ES-I3 (cell line): ENCODE data around the gene UNK.
"Not testable (repeated sequence)": the region's sequence is repeated elsewhere in the genome, so short reads cannot be mapped to it uniquely, and the experiment has no call there.

ENCODE experiments used
- H3K36me3 ChIP-seq: 2 replicates; pipeline ENCODE4 v1.6.1; 2013; ENCODE audit warnings: mild to moderate bottlenecking, low read length, control low read depth, moderate library complexity; ENCODE audit not compliant: insufficient read depth
- H3K4me1 ChIP-seq: 2 replicates; pipeline ENCODE4 v1.6.1; 2013; ENCODE audit warnings: mild to moderate bottlenecking, control low read depth, low read length; ENCODE audit not compliant: insufficient read depth
- H3K9ac ChIP-seq: 2 replicates; pipeline ENCODE4 v1.6.1; 2013; ENCODE audit warnings: low read depth, mild to moderate bottlenecking, low read length, moderate library complexity
- H3K9me3 ChIP-seq: 2 replicates; pipeline ENCODE4 v1.6.1; 2013; ENCODE audit warnings: mild to moderate bottlenecking, low read length, moderate library complexity; ENCODE audit not compliant: control insufficient read depth, insufficient read depth

UNK gene

DNA sequence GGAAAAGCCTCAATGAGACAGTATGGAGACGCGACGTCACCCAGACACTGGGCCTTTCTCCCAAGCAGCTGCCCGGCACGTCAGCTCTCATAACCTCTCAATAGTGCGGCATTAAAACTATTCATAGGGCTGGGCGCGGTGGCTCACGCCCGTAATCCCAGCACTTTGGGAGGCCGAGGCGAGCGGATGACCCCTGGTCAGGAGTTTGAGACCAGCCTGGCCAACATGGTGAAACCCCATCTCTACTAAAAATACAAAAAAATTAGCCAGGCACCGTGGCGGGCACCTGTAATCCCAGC, 67.0 kb downstream of the UNK start:
- Histone ChIP-seq H3K4me1 (peaks cover 11% of the 10 kb centered on the region), H3K36me3 (peaks cover 19% of the 10 kb centered on the region)
- not testable (repeated sequence) for H3K9ac ChIP-seq, H3K9me3 ChIP-seq

DNA sequence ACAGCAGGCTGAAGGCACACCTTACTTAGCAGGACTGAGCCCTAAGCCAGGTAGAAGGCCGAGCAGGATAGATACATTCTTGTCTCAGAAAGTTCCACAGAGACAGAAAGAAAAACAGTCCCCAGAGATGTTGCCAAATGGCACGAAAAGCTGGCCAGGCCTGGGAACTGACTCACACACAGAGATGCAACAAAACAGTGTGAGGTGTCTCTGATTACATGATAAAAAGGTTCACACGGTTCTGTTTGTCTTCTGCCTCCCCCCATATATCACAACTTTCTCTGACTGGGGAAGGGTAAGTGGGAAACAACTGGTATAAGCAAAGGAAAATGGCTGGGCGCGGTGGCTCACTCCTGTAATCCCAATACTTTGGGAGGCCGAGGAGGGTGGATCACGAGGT, 68.8 kb downstream of the UNK start:
- H3K9ac ChIP-seq: no peak overlapping the region
- peaks cover 11% of the 10 kb centered on the region for H3K4me1 ChIP-seq
- peaks cover 5% of the 10 kb centered on the region; the same call in 1 of the 2 replicates for H3K36me3 ChIP-seq
- H3K9me3 ChIP-seq: no peaks in the 10 kb centered on the region

DNA sequence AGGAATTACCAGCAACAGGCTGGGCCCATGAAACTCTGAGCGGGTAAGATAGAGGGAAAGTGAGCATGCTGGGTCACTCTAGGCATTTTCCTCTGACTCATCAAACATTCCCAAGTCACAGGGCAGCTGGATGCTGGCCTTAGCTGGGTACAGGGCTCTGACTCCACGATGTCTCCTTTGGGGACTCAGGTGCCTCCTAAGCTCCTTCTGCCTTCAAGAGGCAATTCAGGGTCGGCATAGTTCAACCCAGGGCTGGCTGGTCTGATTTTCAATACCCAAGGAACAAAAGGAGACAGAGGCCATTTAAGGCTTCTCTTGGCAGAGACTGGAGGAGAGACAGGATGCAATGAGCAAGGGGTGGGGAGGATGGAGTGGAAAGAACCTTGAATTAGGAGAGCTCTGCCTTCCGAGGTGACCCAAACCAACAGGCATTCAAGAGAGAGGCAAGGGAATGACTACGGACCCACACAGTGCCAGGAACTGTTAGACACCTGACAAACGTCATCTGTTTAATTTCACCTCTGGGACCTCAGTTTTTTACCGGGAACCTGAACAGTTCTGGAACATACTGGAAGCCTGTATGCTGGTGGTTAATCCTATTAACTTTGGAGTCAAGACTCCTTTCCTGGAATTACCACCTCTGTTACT, 69.6 kb downstream of the UNK start:
- H3K9me3 ChIP-seq: no peaks in the 10 kb centered on the region
- H3K9ac ChIP-seq: peak overlapping the region; percentile 51
- peaks cover 11% of the 10 kb centered on the region for H3K4me1 ChIP-seq
- peaks cover 5% of the 10 kb centered on the region; the same call in 1 of the 2 replicates for H3K36me3 ChIP-seq

DNA sequence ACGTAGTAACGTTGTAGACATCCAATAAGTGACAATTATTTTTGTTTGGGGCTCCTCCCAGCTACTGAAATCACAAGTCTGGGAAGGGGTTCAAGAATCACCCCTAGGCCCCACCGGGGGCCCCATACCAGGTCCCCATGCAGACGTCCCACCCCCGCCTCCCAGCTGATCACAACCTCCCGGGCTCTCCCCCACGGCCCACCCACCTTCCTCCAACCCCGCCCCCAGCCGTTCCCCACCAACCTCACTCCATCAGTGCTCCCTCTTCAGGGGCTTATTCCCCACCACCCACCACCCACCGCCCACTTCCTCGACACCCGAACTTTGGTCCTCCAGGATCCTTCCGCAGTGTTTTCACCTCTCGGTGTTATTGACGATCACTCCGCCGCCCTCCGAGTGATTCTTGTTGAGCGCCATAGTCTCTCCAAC, 70.3 kb downstream of the UNK start:
- no peaks in the 10 kb centered on the region for H3K9me3 ChIP-seq
- H3K9ac ChIP-seq: peak overlapping the region; percentile 51
- peaks cover 11% of the 10 kb centered on the region for H3K4me1 ChIP-seq
- peaks cover 5% of the 10 kb centered on the region; the same call in 1 of the 2 replicates for H3K36me3 ChIP-seq

DNA sequence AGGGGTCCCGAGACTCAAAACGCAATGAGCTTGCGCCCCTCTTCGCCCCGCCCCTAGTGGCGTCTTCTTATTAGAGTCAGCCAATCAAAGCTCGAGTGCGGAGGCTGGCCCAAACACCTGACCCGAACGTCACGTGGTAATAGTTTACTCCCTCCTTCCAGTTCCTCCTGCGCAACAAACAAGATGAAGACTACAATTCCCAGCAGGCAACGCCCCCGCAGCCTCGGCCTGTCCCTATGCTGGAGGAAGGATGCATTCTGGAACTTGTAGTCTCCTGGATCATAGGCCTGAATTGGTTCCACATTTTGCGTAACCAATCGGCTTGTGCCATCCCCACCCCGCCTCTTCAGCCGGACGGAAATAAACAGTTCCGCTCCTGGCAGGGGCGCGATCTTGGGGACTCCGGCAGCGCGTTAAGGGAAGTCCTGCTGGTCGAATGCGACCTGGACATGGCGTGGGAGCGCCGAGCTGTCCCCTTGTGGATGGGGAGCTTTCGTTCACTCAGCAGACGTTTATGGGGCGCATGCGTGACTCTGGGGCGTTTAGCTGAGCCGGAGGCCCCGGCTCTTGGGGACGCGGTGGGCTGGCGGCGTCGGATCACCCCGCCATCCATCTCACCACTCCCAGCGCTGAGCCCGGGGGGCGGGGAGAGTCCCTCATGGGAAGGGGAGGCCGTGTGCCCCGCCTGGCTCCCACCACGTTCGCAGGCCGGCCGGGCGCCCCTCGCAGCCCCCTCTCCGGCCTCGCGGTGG, 70.9 kb downstream of the UNK start, which contains the start of gene WBP2:
Gene WBP2 (minus strand): TSS at position 26 of the 752 bp plus-strand sequence. CDS start 38 bp downstream, outside the sequence.
- H3K9ac ChIP-seq: peak within 1 kb of the TSS; percentile 91
- H3K4me1 ChIP-seq: peaks cover 11% of the 10 kb centered on the region
- no peaks in the 10 kb centered on the region for H3K9me3 ChIP-seq
- peaks cover 5% of the 10 kb centered on the region; the same call in 1 of the 2 replicates for H3K36me3 ChIP-seq

DNA sequence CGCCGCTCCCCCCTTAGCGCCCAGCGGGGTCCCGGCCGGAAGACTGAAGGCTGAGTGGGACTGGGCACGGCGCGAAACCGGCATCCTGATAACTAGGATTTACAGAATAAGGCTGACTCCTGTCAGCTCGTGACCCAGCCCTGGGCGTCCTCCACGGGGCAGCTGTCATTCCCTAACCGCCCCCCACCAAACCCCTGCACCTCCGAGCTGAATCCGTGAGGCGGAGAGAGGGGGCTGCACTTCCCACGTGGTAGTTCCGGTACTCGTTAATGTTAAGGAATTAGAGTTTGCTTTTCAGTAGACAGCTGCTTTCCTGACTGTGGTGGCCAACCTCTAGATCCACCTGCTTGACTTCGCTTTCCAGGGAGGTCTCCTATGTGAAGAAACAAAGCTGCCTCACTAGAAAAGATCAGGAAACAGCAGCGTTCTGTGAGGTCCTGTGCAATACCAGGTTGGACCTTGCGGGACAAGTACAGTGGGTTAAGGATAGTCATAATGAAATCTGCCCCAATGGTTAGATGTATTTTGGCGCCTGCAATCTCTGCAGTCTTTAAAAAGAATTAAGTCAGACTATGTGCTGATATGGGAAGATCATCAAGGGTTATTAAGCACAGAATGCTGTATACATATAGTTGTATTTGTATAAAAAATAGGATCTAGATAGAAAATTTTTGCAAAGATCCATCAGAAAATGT, 71.6 kb downstream of the UNK start:
- peaks cover 11% of the 10 kb centered on the region for H3K4me1 ChIP-seq
- peak overlapping the region; percentile 91 for H3K9ac ChIP-seq
- H3K36me3 ChIP-seq: peaks cover 4% of the 10 kb centered on the region; the same call in 1 of the 2 replicates
- H3K9me3 ChIP-seq: no peaks in the 10 kb centered on the region

DNA sequence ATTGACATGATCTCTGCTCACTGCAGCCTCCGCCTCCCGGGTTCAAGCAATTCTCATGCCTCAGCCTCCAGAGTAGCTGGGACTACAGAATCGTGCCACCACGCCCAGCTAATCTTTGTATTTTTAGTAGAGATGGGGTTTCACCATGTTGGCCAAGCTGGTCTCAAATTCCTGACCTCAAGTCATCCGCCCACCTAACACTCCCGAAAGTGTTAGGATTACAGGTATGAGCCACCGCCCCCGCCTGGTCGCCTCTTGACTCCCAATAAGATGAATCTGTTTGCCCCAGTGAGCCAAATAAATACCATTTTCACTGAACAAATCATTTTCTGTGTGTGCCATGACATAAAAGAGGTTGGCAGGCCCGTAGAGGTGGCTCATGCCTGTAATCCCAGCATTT, 74.8 kb downstream of the UNK start:
- not testable (repeated sequence) for H3K4me1 ChIP-seq, H3K36me3 ChIP-seq, H3K9ac ChIP-seq, H3K9me3 ChIP-seq

DNA sequence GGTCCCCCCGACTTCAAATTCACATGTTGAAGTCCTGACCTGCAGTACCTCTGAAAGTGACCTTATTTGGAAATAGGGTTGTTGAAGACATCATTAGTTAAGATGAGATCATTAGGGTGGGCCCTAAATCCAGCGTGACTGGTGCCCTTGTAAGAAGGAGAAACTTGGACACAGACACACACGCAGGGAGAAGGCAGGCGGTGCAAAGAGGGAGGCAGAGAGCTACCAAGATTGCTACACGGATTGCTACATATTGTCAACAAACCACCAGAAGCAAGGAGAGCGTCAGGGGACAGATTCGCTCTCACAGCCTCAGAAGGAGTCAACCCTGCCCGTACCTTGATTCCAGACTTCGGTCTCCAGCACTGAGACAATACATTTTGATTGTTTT, 77.3 kb downstream of the UNK start:
- no peak overlapping the region for H3K9ac ChIP-seq
- no peaks in the 10 kb centered on the region for H3K9me3 ChIP-seq
- H3K4me1 ChIP-seq: 0 out of 2 replicates have a peak, but pooled peaks cover 8% of the 10 kb centered on the region
- no peaks in the 10 kb centered on the region for H3K36me3 ChIP-seq

DNA sequence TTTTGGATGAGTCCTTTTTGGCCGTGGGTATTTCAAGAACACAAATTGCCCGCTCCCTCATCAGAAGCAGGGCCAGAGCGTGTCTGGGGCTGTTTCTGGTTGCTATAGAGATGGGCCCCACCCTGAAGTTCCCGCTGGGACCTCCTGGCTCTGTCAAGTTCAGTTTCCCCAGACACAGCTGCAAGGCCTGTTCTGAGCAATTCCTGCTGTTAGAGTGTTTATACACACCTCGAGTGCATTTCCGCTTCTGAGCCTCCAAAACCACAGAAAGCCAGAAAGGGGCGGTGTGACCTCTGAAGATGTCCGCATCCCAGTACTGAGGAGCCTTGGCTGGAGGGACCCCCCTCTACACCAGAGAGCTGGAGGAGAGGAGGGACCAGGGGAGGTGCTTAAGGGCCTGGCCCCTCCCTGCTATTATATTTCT, 79.9 kb downstream of the UNK start:
- Histone ChIP-seq H3K36me3 (no peaks in the 10 kb centered on the region), H3K9ac (no peak overlapping the region), H3K4me1 (peaks cover 12% of the 10 kb centered on the region; the same call in 1 of the 2 replicates), H3K9me3 (no peaks in the 10 kb centered on the region)

DNA sequence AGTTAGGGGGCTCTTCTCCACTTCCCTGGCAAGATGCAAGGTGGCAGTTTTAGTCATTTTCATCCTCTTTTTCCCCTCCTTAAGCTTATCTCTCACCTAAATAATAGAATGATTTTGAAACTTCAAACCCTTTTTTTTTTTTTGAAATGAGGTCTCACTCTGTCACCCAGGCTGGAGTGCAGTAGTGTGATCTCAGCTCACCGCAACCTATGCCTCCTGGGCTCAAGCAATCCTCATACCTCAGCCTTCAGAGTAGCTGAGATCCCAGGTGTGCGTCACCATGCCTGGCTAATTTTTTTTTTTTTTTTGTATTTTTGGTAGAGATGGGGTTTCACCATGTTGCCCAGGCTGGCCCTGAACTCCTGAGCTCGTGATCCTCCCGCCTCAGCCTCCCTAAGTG, 80.3 kb downstream of the UNK start:
- H3K9me3 ChIP-seq, H3K36me3 ChIP-seq, H3K9ac ChIP-seq: not testable (repeated sequence)
- H3K4me1 ChIP-seq: peaks cover 16% of the 10 kb centered on the region; the same call in 1 of the 2 replicates

DNA sequence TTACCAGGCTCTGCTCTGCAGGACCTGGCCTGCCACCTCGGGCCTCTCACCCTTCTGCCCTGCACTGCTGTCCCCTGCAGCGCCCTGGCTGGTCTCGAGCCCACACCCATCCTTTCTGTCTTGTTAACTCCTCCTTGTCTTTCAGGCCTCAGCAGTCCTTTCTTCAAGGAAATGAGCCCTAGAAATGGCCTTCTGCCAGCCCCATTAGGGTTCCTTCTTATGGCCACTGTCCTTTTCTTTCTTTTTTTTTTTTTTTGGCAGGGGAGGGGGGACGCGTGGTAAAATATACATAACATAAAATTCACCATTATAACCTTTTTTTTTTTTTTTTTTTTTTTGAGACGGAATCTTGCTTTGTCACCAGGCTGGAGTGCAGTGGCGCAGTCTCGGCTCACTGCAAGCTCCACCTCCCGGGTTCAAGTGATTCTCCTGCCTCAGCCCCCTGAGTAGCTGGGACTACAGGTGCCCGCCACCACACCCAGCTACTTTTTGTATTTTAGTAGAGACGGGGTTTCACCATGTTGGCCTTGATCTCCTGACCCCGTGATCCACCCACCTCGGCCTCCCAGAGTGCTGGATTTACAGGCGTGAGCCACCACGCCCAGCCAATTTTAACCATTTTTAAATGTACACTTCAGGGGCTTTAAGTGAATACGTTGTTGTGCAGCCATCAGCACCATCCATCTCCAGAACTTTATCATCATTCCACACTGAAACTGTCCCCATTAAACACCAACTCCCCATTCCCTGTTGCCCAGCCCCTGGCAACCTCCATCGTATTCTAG, 81.0 kb downstream of the UNK start:
- not testable (repeated sequence) for H3K36me3 ChIP-seq, H3K9ac ChIP-seq, H3K9me3 ChIP-seq
- peaks cover 16% of the 10 kb centered on the region; the same call in 1 of the 2 replicates for H3K4me1 ChIP-seq

DNA sequence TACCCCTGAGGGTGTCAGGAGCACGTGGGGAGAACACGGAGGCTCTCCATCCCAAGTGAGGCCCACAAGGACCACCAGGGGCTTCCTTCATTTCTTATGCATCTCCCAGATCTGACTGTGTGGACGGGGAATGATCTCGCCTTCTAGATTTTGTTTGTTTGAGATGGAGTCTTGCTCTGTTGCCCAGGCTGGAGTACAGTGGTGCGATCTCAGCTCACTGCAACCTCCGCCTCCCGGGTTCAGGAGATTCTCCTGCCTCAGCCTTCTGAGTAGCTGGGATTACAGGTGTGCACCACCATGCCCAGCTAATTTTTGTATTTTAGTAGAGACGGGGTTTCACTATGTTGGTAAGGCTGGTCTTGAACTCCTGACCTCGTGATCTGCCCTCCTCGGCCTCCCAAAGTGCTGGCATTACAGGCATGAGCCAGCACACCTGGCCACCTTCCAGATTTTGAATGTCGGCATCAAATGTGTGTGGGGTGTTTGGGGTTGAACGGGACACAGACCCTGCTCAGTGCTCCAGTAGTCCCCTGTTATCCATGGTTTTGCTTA, 84.2 kb downstream of the UNK start:
- H3K4me1 ChIP-seq: peaks cover 28% of the 10 kb centered on the region
- H3K9me3 ChIP-seq, H3K36me3 ChIP-seq, H3K9ac ChIP-seq: not testable (repeated sequence)

DNA sequence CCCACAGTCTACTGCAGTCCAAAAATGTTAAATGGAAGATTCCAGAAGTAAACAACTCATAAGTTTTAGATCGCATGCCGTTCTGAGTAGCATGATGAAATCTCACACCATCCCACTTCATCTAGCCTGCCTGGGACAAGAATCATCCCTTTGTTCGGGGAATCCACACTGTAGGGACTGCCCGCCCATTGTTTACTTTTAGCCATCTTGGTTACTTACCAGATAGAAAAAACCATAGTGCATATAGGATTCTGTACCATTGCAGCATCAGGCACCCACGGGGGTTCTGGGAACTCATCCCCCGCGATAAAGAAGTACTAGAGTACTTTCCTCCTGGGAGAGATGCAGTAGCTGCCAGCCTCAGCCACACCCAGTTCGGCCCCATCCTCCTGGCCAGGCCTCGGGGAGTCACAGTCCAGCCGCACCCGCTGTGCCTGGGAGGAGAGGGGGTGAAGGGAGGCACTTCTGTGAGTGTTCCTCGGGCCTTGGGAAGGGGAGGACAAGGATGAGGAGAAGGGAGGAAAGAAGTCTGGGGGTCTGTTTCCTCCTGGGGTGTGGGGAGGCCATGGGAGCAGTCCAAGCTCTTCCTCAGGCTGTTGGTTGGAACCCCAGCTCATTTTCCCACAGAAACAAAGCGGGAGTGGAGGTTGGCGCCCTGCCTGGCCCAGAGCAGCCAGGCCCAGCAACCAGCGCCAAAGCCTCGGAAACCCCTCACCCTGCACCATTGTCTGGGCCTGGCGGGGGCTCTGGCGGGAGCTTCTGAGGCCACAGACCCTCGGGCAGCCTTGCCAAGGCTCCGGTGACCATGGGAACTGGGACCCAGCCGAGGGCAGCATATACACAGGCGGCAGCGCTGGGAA, 84.9 kb downstream of the UNK start:
- Histone ChIP-seq H3K9me3 (no peaks in the 10 kb centered on the region), H3K4me1 (peaks cover 24% of the 10 kb centered on the region), H3K9ac (no peak overlapping the region), H3K36me3 (no peaks in the 10 kb centered on the region)
